CD14-positive monocyte (primary cell): ENCODE measurements around the gene PCED1A. TPM values are rescaled to one million over a fixed set of nuclear protein-coding genes. Genes with fewer than 3 reads are reported as not detected.
A peak's percentile ranks its signal among the peaks of the same experiment; 100 is the strongest.

Experiments used
- DNase-seq, 3 donors: peaks; one replicate each; pipeline ENCODE4 v3.0.0-alpha.2; 2011 to 2022
- H2AFZ ChIP-seq: 2 replicates; pipeline ENCODE4 v1.6.0; 2012; ENCODE audit warnings: mild to moderate bottlenecking, low read depth, low read length, inconsistent platforms; ENCODE audit not compliant: insufficient read depth, poor library complexity, severe bottlenecking
- H3K27ac ChIP-seq, 2 donors: 1 replicate in 1 of 2; 2 replicates in 1 of 2; pipeline ENCODE4 v1.5.1; 2012 to 2013; ENCODE audit warnings: low read length in 2 of 2, control low read depth in 1 of 2, inconsistent platforms in 1 of 2, low read depth in 1 of 2, mild to moderate bottlenecking in 1 of 2
- H3K27me3 ChIP-seq, 2 donors: one replicate each; pipeline versions ENCODE4 v1.6.0 to v1.6.1; 2011 to 2013; ENCODE audit warnings: low read length in 2 of 2; ENCODE audit not compliant: control insufficient read depth in 2 of 2, insufficient read depth in 2 of 2
- H3K36me3 ChIP-seq, 2 donors: replicated peaks in 1 of 2; 1 replicate in 1 of 2; 2 replicates in 1 of 2; pipeline versions ENCODE4 v1.5.1 to v1.6.1; 2012 to 2013; ENCODE audit warnings: low read length in 2 of 2, control low read depth in 1 of 2, inconsistent platforms in 1 of 2, mild to moderate bottlenecking in 1 of 2; ENCODE audit not compliant: insufficient read depth in 2 of 2, control insufficient read depth in 1 of 2
- H3K4me1 ChIP-seq, 2 donors: 1 replicate in 1 of 2; 2 replicates in 1 of 2; pipeline versions ENCODE4 v1.5.1 to v1.6.1; 2012 to 2013; ENCODE audit warnings: low read length in 2 of 2, control low read depth in 1 of 2, inconsistent platforms in 1 of 2, mild to moderate bottlenecking in 1 of 2, moderate library complexity in 1 of 2; ENCODE audit not compliant: insufficient read depth in 2 of 2, control insufficient read depth in 1 of 2
- H3K4me2 ChIP-seq: replicated peaks from 2 replicates; pipeline ENCODE3; 2012; ENCODE audit warnings: low read length, moderate library complexity, mild to moderate bottlenecking; ENCODE audit not compliant: poor library complexity, severe bottlenecking; ENCODE audit errors: extremely low read depth
- H3K4me3 ChIP-seq, 3 experiments: fragments of 200-600 bp in 1 of 3; sonication (generic) in 1 of 3; replicated peaks in 1 of 3; 1 replicate in 2 of 3; 2 replicates in 1 of 3; pipeline ENCODE4 v1.5.1; 2011 to 2013; ENCODE audit warnings: low read length in 3 of 3, mild to moderate bottlenecking in 3 of 3, control low read depth in 2 of 3, low read depth in 2 of 3, inconsistent platforms in 1 of 3, moderate library complexity in 1 of 3
- H3K79me2 ChIP-seq: 2 replicates; pipeline ENCODE4 v1.6.0; 2012; ENCODE audit warnings: mild to moderate bottlenecking, control low read depth, inconsistent platforms, low read length, moderate library complexity; ENCODE audit not compliant: insufficient read depth
- H3K9ac ChIP-seq: 2 replicates; pipeline ENCODE4 v1.6.0; 2017; ENCODE audit warnings: low read length, mild to moderate bottlenecking; ENCODE audit not compliant: insufficient read depth, poor library complexity, severe bottlenecking
- H3K9me3 ChIP-seq, 2 donors: replicated peaks in 1 of 2; 1 replicate in 1 of 2; 2 replicates in 1 of 2; pipeline versions ENCODE4 v1.5.1 to v1.6.1; 2012 to 2013; ENCODE audit warnings: low read length in 2 of 2, control low read depth in 1 of 2; ENCODE audit not compliant: control insufficient read depth in 1 of 2, insufficient read depth in 1 of 2
- H4K20me1 ChIP-seq: 2 replicates; pipeline ENCODE4 v1.6.0; 2012; ENCODE audit warnings: mild to moderate bottlenecking, low read length, control low read depth, moderate library complexity; ENCODE audit not compliant: insufficient read depth
- H3K27ac Mint-ChIP-seq, 7 donors: one replicate each; pipeline ENCODE4 v1.8.0; 2020; ENCODE audit warnings: mild to moderate bottlenecking in 7 of 7, mixed read lengths in 7 of 7, moderate library complexity in 6 of 7, inconsistent platforms in 2 of 7
- H3K27me3 Mint-ChIP-seq, 3 donors: one replicate each; pipeline ENCODE4 v1.8.0; 2021 to 2022; ENCODE audit warnings: low read depth in 3 of 3, mild to moderate bottlenecking in 3 of 3, mixed read lengths in 3 of 3, moderate library complexity in 3 of 3, inconsistent platforms in 1 of 3
- H3K36me3 Mint-ChIP-seq, 2 donors: one replicate each; pipeline ENCODE4 v1.8.0; 2020; ENCODE audit warnings: mixed read lengths in 2 of 2, inconsistent platforms in 1 of 2, mild to moderate bottlenecking in 1 of 2
- H3K4me1 Mint-ChIP-seq: one replicate; pipeline ENCODE4 v1.8.0; 2020; ENCODE audit warnings: mild to moderate bottlenecking, mixed read lengths
- H3K4me3 Mint-ChIP-seq, 2 donors: one replicate each; pipeline ENCODE4 v1.8.0; 2020; ENCODE audit warnings: mild to moderate bottlenecking in 2 of 2, mixed read lengths in 2 of 2, moderate library complexity in 1 of 2
- H3K9me3 Mint-ChIP-seq, 7 donors: one replicate each; pipeline ENCODE4 v1.8.0; 2020 to 2022; ENCODE audit warnings: mixed read lengths in 7 of 7, mild to moderate bottlenecking in 6 of 7, moderate library complexity in 6 of 7, inconsistent platforms in 2 of 7
- WGBS: methylation state at CpG from one replicate; pipeline ENCODE4 v1.1.5; 2013; ENCODE audit warnings: missing lambda C conversion rate; ENCODE audit not compliant: insufficient coverage; 5-methylcytosine and 5-hydroxymethylcytosine counted together
- intact Hi-C, 2 donors: fragments of 100-400 bp; cut with micrococcal nuclease; formaldehyde crosslinking; loops; one replicate each; pipeline versions ENCODE4 v1.15.0 to v1.15.1; 2023
- polyA plus RNA-seq, 3 donors: library from polyadenylated mRNA; depleted of rRNA in 1 of 3; unstranded in 2 of 3; stranded (reverse) in 1 of 3; fragments of 300-500 nt in 2 of 3; fragments of >200 nt in 1 of 3; fragmentation: Illumina TruSeq in 2 of 3; gene quantifications; 1 replicate in 2 of 3; 2 replicates in 1 of 3; pipeline ENCODE4 v1.2.3, GENCODE V29; 2012 to 2021
- TF ChIP-seq, protein P1 (sequence below): fragments of 200-600 bp; IDR thresholded peaks from one replicate; pipeline ENCODE4 v1.8.0; 2022; ENCODE audit warnings: antibody characterized with exemption, mild to moderate bottlenecking

The PCED1A gene
- polyA plus RNA-seq, 3 donors, result 9.1 to 85.2 (median 10.2) TPM

GRCh38 chr20:2804041-2804828 is 36.2 kb downstream of the PCED1A start:
- Histone ChIP-seq H2AFZ (no peak overlapping the region), H3K9me3 (no peaks in the 10 kb centered on the region), H3K27me3 (peaks cover 29 to 71% of the 10 kb centered on the region in 2 donors), H3K4me2 (no peak overlapping the region), H4K20me1 (no peaks in the 10 kb centered on the region), H3K27ac (no peak overlapping the region), H3K9ac (no peak overlapping the region), H3K36me3 (no peaks in the 10 kb centered on the region), H3K4me3 (no peak overlapping the region), H3K4me1 (peaks cover 22 to 24% of the 10 kb centered on the region in 2 donors), H3K79me2 (no peaks in the 10 kb centered on the region)
- no peak for DNase-seq
- peaks cover 65 to 76% (median 68%) of the 10 kb centered on the region in 3 donors for H3K27me3 Mint-ChIP-seq
- H3K27ac Mint-ChIP-seq, result no peak overlapping the region
- H3K9me3 Mint-ChIP-seq, result peaks cover 0 to 12% (median 6%) of the 10 kb centered on the region in 7 donors
- intact Hi-C loops, result no loop called here
- peak overlapping the region in 1 of 2 donors; percentile 61 for H3K4me3 Mint-ChIP-seq
- H3K36me3 Mint-ChIP-seq, result peaks cover 3 to 8% of the 10 kb centered on the region in 2 donors
- 71% methylated on average over 13 of the region's 16 CpGs for WGBS
- H3K4me1 Mint-ChIP-seq, result peaks cover 23% of the 10 kb centered on the region
- TF ChIP-seq, protein P1, sequence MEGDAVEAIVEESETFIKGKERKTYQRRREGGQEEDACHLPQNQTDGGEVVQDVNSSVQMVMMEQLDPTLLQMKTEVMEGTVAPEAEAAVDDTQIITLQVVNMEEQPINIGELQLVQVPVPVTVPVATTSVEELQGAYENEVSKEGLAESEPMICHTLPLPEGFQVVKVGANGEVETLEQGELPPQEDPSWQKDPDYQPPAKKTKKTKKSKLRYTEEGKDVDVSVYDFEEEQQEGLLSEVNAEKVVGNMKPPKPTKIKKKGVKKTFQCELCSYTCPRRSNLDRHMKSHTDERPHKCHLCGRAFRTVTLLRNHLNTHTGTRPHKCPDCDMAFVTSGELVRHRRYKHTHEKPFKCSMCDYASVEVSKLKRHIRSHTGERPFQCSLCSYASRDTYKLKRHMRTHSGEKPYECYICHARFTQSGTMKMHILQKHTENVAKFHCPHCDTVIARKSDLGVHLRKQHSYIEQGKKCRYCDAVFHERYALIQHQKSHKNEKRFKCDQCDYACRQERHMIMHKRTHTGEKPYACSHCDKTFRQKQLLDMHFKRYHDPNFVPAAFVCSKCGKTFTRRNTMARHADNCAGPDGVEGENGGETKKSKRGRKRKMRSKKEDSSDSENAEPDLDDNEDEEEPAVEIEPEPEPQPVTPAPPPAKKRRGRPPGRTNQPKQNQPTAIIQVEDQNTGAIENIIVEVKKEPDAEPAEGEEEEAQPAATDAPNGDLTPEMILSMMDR, result no peak

- H3K4me1 Mint-ChIP-seq, result peaks cover 29% of the 10 kb centered on the region
These were observed 39.1 kb downstream of the PCED1A start for GRCh38 chr20:2801286-2801728.

More at GRCh38 chr20:2801286-2801728, 39.1 kb downstream of the PCED1A start:
- Mint-ChIP-seq H3K9me3 (peaks cover 0 to 12% (median 5%) of the 10 kb centered on the region in 7 donors), H3K27me3 (peaks cover 57 to 68% (median 61%) of the 10 kb centered on the region in 3 donors), H3K36me3 (peaks cover 3 to 8% of the 10 kb centered on the region in 2 donors), H3K27ac (peak overlapping the region in 5 of 7 donors; percentile 32 to 81 (median 61)), H3K4me3 (peak overlapping the region; percentile 76 to 95)
- WGBS, result under 1% methylated on average over 11 of the region's 13 CpGs
- no peaks in the 10 kb centered on the region for H3K79me2 ChIP-seq
- intact Hi-C loops, result no loop called here
- H3K9me3 ChIP-seq, result no peaks in the 10 kb centered on the region
- peak in 1 of 3 donors; percentile 67 for DNase-seq
- no peak overlapping the region for H3K9ac ChIP-seq
- peak overlapping the region; percentile 85 for H3K4me2 ChIP-seq
- no peak overlapping the region for H3K27ac ChIP-seq
- H2AFZ ChIP-seq, result peak overlapping the region; percentile 52
- peaks cover 24 to 66% of the 10 kb centered on the region in 2 donors for H3K27me3 ChIP-seq
- H4K20me1 ChIP-seq, result no peaks in the 10 kb centered on the region
- H3K36me3 ChIP-seq, result no peaks in the 10 kb centered on the region
- TF ChIP-seq, protein P1, result no peak
- peaks cover 23 to 26% of the 10 kb centered on the region in 2 donors for H3K4me1 ChIP-seq
- H3K4me3 ChIP-seq, result peak overlapping the region in 1 of 3 experiments; percentile 77
